ENCODE results near the gene ARHGAP32.

GRCh38 chr11:129067454-129067853, 124.7 kb downstream of the ARHGAP32 start:
- no peak for TF ChIP-seq CTCF (IDR thresholded peaks at IDR 0.05)
- TF ChIP-seq EZH2 (IDR thresholded peaks at IDR 0.05), result no peak
